ENCODE measurements around the gene HSFX4.
"Not testable (repeated sequence)": the region's sequence is repeated elsewhere in the genome, so short reads cannot be mapped to it uniquely, and the experiment has no call there.

HSFX4 gene

GRCh38 chrX:149929400-149929799 lies at the start of gene HSFX4:
TSS of gene HSFX4 (plus strand) at chrX:149929573. CDS start at chrX:149929645, 72 bp downstream.
- DNase-seq = not testable (repeated sequence)

GRCh38 chrX:149881081-149881711 lies 48.2 kb upstream of the HSFX4 start, which contains the start of gene MAGEA8:
TSS of gene MAGEA8 (plus strand) at chrX:149881183. CDS start at chrX:149884273, 3,090 bp downstream.
- DNase-seq = no peak

- DNase-seq = not testable (repeated sequence)
Observed at GRCh38 chrX:149890828-149891227, 38.5 kb upstream of the HSFX4 start.

GRCh38 chrX:149898554-149898953 lies 30.8 kb upstream of the HSFX4 start:
- DNase-seq = no peak

GRCh38 chrX:149903889-149904748 lies 25.3 kb upstream of the HSFX4 start:
- no peak for DNase-seq

- no peak for DNase-seq
Observed at GRCh38 chrX:149908308-149908707, 21.1 kb upstream of the HSFX4 start.

- DNase-seq = no peak
Observed at GRCh38 chrX:149908727-149909126, 20.6 kb upstream of the HSFX4 start.

- DNase-seq = peak; percentile 17
Observed at GRCh38 chrX:149909324-149910177, 19.8 kb upstream of the HSFX4 start.

GRCh38 chrX:149910178-149910695 lies 19.1 kb upstream of the HSFX4 start:
- no peak for DNase-seq

GRCh38 chrX:149916745-149917392 lies 12.5 kb upstream of the HSFX4 start:
- no peak for DNase-seq

- DNase-seq = not testable (repeated sequence)
Observed at GRCh38 chrX:149923836-149924235, 5.5 kb upstream of the HSFX4 start.

GRCh38 chrX:149924434-149924833 lies 4.9 kb upstream of the HSFX4 start:
- not testable (repeated sequence) for DNase-seq

- DNase-seq = not testable (repeated sequence)
Observed at GRCh38 chrX:149927245-149927963, 2.0 kb upstream of the HSFX4 start.

GRCh38 chrX:149927964-149928258 lies 1.5 kb upstream of the HSFX4 start:
- not testable (repeated sequence) for DNase-seq

GRCh38 chrX:149928635-149929034 lies 738 bp upstream of the HSFX4 start:
- not testable (repeated sequence) for DNase-seq

- DNase-seq = not testable (repeated sequence)
Observed at GRCh38 chrX:149931355-149931754, 2.0 kb downstream of the HSFX4 start.

GRCh38 chrX:149932150-149932549 lies 2.8 kb downstream of the HSFX4 start:
- not testable (repeated sequence) for DNase-seq

GRCh38 chrX:149932970-149933369 lies 3.6 kb downstream of the HSFX4 start:
- not testable (repeated sequence) for DNase-seq

GRCh38 chrX:149933547-149933946 lies 4.2 kb downstream of the HSFX4 start:
- not testable (repeated sequence) for DNase-seq

- not testable (repeated sequence) for DNase-seq
Observed at GRCh38 chrX:149937328-149937727, 8.0 kb downstream of the HSFX4 start.

GRCh38 chrX:149937871-149938426 lies 8.6 kb downstream of the HSFX4 start:
- DNase-seq = peak; percentile 13
